ENCODE data around the gene HLCS.

Gene HLCS

GRCh38 chr21:36879827-36880226, 86.6 kb downstream of the HLCS start:
- no peak overlapping the region for H2AFZ ChIP-seq (ENCODE audit: low read depth, low read length, severe bottlenecking)
- H3K9me3 ChIP-seq (ENCODE audit: insufficient read depth, low read length) = peaks cover 24% of the 10 kb centered on the region; the same call in 1 of the 2 replicates
- H3K4me2 ChIP-seq (ENCODE audit: low read depth, low read length, poor library complexity, severe bottlenecking) = no peak overlapping the region
- no peaks in the 10 kb centered on the region for H3K36me3 ChIP-seq (ENCODE audit: low read length)
- H3K27me3 ChIP-seq (ENCODE audit: low read length) = no peaks in the 10 kb centered on the region
- TF ChIP-seq CTCF (IDR thresholded peaks at IDR 0.05; ENCODE audit: insufficient read depth, low read length, poor library complexity, severe bottlenecking) (no peak), EZH2phosphoT487 (conservative IDR thresholded peaks at IDR 0.05; ENCODE audit: low read length) (no peak)
- H4K20me1 ChIP-seq (ENCODE audit: low read depth, low read length) = no peaks in the 10 kb centered on the region
- no peak overlapping the region for H3K27ac ChIP-seq (ENCODE audit: low read depth, low read length)
- no peak overlapping the region for H3K4me3 ChIP-seq (ENCODE audit: insufficient read depth, low read length, poor library complexity, severe bottlenecking)
- H3F3A ChIP-seq (ENCODE audit: insufficient read depth) = no peaks in the 10 kb centered on the region
- no peaks in the 10 kb centered on the region for H3K9me2 ChIP-seq (replicated peaks; ENCODE audit: insufficient read depth, low read length)
- H3K9ac ChIP-seq (ENCODE audit: low read length) = no peak overlapping the region
- H3K79me2 ChIP-seq (ENCODE audit: insufficient read depth, low read length) = no peaks in the 10 kb centered on the region

GRCh38 chr21:36877741-36878140, 88.7 kb downstream of the HLCS start:
- Histone ChIP-seq H3K4me2 (ENCODE audit: low read depth, low read length, poor library complexity, severe bottlenecking) (no peak overlapping the region), H4K20me1 (ENCODE audit: low read depth, low read length) (no peaks in the 10 kb centered on the region), H2AFZ (ENCODE audit: low read depth, low read length, severe bottlenecking) (no peak overlapping the region), H3K4me3 (ENCODE audit: insufficient read depth, low read length, poor library complexity, severe bottlenecking) (no peak overlapping the region), H3K9ac (ENCODE audit: low read length) (no peak overlapping the region), H3K27me3 (ENCODE audit: low read length) (no peaks in the 10 kb centered on the region), H3K9me2 (replicated peaks; ENCODE audit: insufficient read depth, low read length) (no peaks in the 10 kb centered on the region), H3F3A (ENCODE audit: insufficient read depth) (no peaks in the 10 kb centered on the region), H3K27ac (ENCODE audit: low read depth, low read length) (no peak overlapping the region), H3K79me2 (ENCODE audit: insufficient read depth, low read length) (no peaks in the 10 kb centered on the region), H3K9me3 (ENCODE audit: insufficient read depth, low read length) (peaks cover 4% of the 10 kb centered on the region; the same call in 1 of the 2 replicates), H3K36me3 (ENCODE audit: low read length) (no peaks in the 10 kb centered on the region)
- TF ChIP-seq CTCF (IDR thresholded peaks at IDR 0.05; ENCODE audit: insufficient read depth, low read length, poor library complexity, severe bottlenecking) = no peak
- TF ChIP-seq EZH2phosphoT487 (conservative IDR thresholded peaks at IDR 0.05; ENCODE audit: low read length) = no peak

GRCh38 chr21:36874665-36875064, 91.8 kb downstream of the HLCS start:
- Histone ChIP-seq H3K9me2 (replicated peaks; ENCODE audit: insufficient read depth, low read length) (no peaks in the 10 kb centered on the region), H3K9ac (ENCODE audit: low read length) (no peak overlapping the region), H3K36me3 (ENCODE audit: low read length) (no peaks in the 10 kb centered on the region), H3F3A (ENCODE audit: insufficient read depth) (no peaks in the 10 kb centered on the region), H3K4me2 (ENCODE audit: low read depth, low read length, poor library complexity, severe bottlenecking) (no peak overlapping the region), H3K9me3 (ENCODE audit: insufficient read depth, low read length) (peaks cover 4% of the 10 kb centered on the region; the same call in 1 of the 2 replicates), H4K20me1 (ENCODE audit: low read depth, low read length) (no peaks in the 10 kb centered on the region), H3K79me2 (ENCODE audit: insufficient read depth, low read length) (no peaks in the 10 kb centered on the region), H3K27ac (ENCODE audit: low read depth, low read length) (no peak overlapping the region), H3K27me3 (ENCODE audit: low read length) (no peaks in the 10 kb centered on the region), H3K4me3 (ENCODE audit: insufficient read depth, low read length, poor library complexity, severe bottlenecking) (no peak overlapping the region), H2AFZ (ENCODE audit: low read depth, low read length, severe bottlenecking) (no peak overlapping the region)
- TF ChIP-seq CTCF (IDR thresholded peaks at IDR 0.05; ENCODE audit: insufficient read depth, low read length, poor library complexity, severe bottlenecking) (no peak), EZH2phosphoT487 (conservative IDR thresholded peaks at IDR 0.05; ENCODE audit: low read length) (no peak)

Data from SU-DHL-6 (cell line).